Kidney (tissue), 14 donors: ENCODE measurements around the gene USP49. TPM values are rescaled to one million over a fixed set of nuclear protein-coding genes. Genes with fewer than 3 reads are reported as not detected.

Experiments used
- DNase-seq, 5 donors: peaks; one replicate each; pipeline ENCODE4 v3.0.0-alpha.2; 2013 to 2020
- FAIRE-seq: peaks from 2 replicates; lab custom pipeline; 2012; peaks lifted over from hg19 to GRCh38; lab: Jason Lieb, UNC
- H3K27ac ChIP-seq, 2 donors: one replicate each; pipeline ENCODE4 v1.7.0; 2013; ENCODE audit warnings: low read depth in 2 of 2, low read length in 2 of 2, inconsistent platforms in 1 of 2
- H3K27me3 ChIP-seq: one replicate; pipeline ENCODE4 v1.7.1; 2013; ENCODE audit warnings: low read length, inconsistent platforms; ENCODE audit not compliant: control insufficient read depth, insufficient read depth
- H3K36me3 ChIP-seq, 3 donors: one replicate each; pipeline versions ENCODE4 v1.7.0 to v1.7.1; 2013; ENCODE audit warnings: low read length in 3 of 3, control low read depth in 1 of 3, inconsistent platforms in 1 of 3; ENCODE audit not compliant: insufficient read depth in 3 of 3, control insufficient read depth in 2 of 3
- H3K4me1 ChIP-seq, 3 donors: one replicate each; pipeline versions ENCODE4 v1.7.0 to v1.7.1; 2013; ENCODE audit warnings: low read length in 3 of 3, inconsistent platforms in 1 of 3, low read depth in 1 of 3; ENCODE audit not compliant: control insufficient read depth in 2 of 3, insufficient read depth in 2 of 3
- H3K4me3 ChIP-seq, 3 donors: one replicate each; pipeline versions ENCODE4 v1.7.0 to v1.8.1; 2013; ENCODE audit warnings: low read length in 3 of 3, control low read depth in 1 of 3, inconsistent platforms in 1 of 3
- H3K9ac ChIP-seq, 3 donors: one replicate each; pipeline versions ENCODE4 v1.7.0 to v1.7.1; 2013; ENCODE audit warnings: low read length in 3 of 3, control low read depth in 1 of 3, inconsistent platforms in 1 of 3
- H3K9me3 ChIP-seq, 3 donors: one replicate each; pipeline versions ENCODE4 v1.7.0 to v1.7.1; 2013; ENCODE audit warnings: low read length in 3 of 3, control low read depth in 1 of 3, inconsistent platforms in 1 of 3; ENCODE audit not compliant: control insufficient read depth in 2 of 3, insufficient read depth in 1 of 3
- CTCF ChIP-seq: IDR thresholded peaks from 3 replicates; pipeline ENCODE4 v1.5.1; 2012; ENCODE audit warnings: mild to moderate bottlenecking, moderate library complexity, borderline replicate concordance; ENCODE audit not compliant: insufficient read depth; ENCODE audit errors: extremely low read depth
- intact Hi-C: fragments of 100-400 bp; cut with DNase I; formaldehyde crosslinking; loops from one replicate; pipeline ENCODE4 v1.11.1; 2022
- polyA plus RNA-seq: library from polyadenylated mRNA; stranded (reverse); fragments of 350-450 nt; fragmentation: Illumina TruSeq; extraction: RNeasy Lipid Tissue Mini Kit (QIAGEN cat#74804); gene quantifications from one replicate; pipeline ENCODE4 v1.2.3, GENCODE V29; 2014; ENCODE audit warnings: low read depth, low replicate concordance; ENCODE audit not compliant: insufficient read depth
- total RNA-seq: library from RNA; stranded (reverse); fragmentation: NEBNext Ultra II Directional; extraction: Animal tissue kit (Norgen Biotek cat#: 25700); gene quantifications from one replicate; pipeline ENCODE4 v1.2.1, GENCODE V29; 2021
- donor health status: control.
- donor health status: control.
- donor health status: control.
- donor health status: control.
- donor health status: control.
- donor health status: DM: yes; HTN: yes; CAD: no.
- donor health status: Normal renal cell carcinoma (clear cell type).

The USP49 gene
- total and polyA plus RNA-seq, 2 donors from 2014 or later: 1.1 to 3.4 TPM

- no peak overlapping the region for H3K27ac ChIP-seq
- no peaks in the 10 kb centered on the region for H3K4me1 ChIP-seq
- no peak for TF ChIP-seq CTCF
- FAIRE-seq: no peak
- no peaks in the 10 kb centered on the region for H3K36me3 ChIP-seq
- no peak overlapping the region for H3K9ac ChIP-seq
- no peaks in the 10 kb centered on the region for H3K9me3 ChIP-seq
- peak in 1 of 5 donors; percentile 37 for DNase-seq
- H3K4me3 ChIP-seq: no peak overlapping the region
- no peaks in the 10 kb centered on the region for H3K27me3 ChIP-seq
- intact Hi-C loops: no loop called here
These were observed 146.6 kb downstream of the USP49 start for GRCh38 chr6:41748542-41748941.

- no peak for DNase-seq
- intact Hi-C loops: no loop called here
- FAIRE-seq: no peak
These were observed 147.1 kb downstream of the USP49 start for GRCh38 chr6:41748102-41748477.

GRCh38 chr6:41747256-41748101, 147.7 kb downstream of the USP49 start, which contains the start of gene PGC:
PGC (minus strand) TSS chr6:41747397; CDS start chr6:41747334, 63 bp downstream.
- no peaks in the 10 kb centered on the region for H3K36me3 ChIP-seq
- no peak within 1 kb of the TSS for H3K4me3 ChIP-seq
- H3K27me3 ChIP-seq: no peaks in the 10 kb centered on the region
- no peak for FAIRE-seq
- H3K9ac ChIP-seq: no peak within 1 kb of the TSS
- H3K27ac ChIP-seq: no peak within 1 kb of the TSS
- no peaks in the 10 kb centered on the region for H3K4me1 ChIP-seq
- no peaks in the 10 kb centered on the region for H3K9me3 ChIP-seq
- peak in 1 of 5 donors; percentile 16 for DNase-seq
- no peak for TF ChIP-seq CTCF
- intact Hi-C loops: no loop called here

More at GRCh38 chr6:41748102-41748477, 147.1 kb downstream of the USP49 start:
- Histone ChIP-seq H3K27ac (no peak overlapping the region), H3K9ac (no peak overlapping the region), H3K4me3 (no peak overlapping the region), H3K4me1 (no peaks in the 10 kb centered on the region), H3K27me3 (no peaks in the 10 kb centered on the region), H3K36me3 (no peaks in the 10 kb centered on the region), H3K9me3 (no peaks in the 10 kb centered on the region)
- no peak for TF ChIP-seq CTCF
